Measurements from ENCODE around the gene PTCH2.
"Not testable (repeated sequence)": the region's sequence is repeated elsewhere in the genome, so short reads cannot be mapped to it uniquely, and the experiment has no call there.

The PTCH2 gene

DNA sequence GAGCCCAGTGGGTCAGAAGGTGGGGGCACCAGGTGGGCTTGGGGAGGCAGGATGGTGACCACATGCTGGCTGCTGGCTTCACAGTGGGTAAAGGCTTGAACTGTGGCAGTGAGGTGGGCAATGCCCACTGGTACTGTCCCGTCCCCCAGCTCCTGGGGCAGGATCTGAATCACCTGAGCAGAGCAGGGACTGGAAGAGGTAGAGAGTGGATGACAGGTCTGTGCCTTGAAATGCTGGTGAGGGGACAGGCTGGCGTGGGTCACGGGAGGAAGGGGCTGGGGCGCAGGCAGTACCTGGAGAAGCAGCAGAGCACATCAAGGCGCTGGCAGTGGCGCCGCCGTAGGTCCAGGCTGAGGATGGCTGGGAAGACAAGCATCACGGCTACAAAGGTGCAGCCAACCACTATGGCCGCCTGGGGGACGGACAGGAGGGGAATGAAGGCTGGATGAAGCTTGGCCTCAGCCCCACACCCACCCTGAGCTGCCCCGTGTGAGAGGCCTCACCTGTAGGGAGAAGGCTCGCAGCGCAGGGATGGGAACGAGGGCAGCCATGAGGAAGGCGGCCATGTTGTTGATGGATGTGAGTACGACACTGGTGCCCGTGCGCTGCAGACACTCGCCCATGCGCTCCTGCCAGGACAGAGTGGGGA is 14.9 kb downstream of the PTCH2 start:
- Histone ChIP-seq H3K4me1 (ENCODE audit: control insufficient read depth, insufficient read depth, low read length) (peaks cover 4% of the 10 kb centered on the region), H3K27me3 (ENCODE audit: control insufficient read depth, insufficient read depth, low read length) (no peaks in the 10 kb centered on the region), H3K4me3 (ENCODE audit: low read length) (no peak overlapping the region), H3K27ac (ENCODE audit: low read length) (no peak overlapping the region), H3K36me3 (ENCODE audit: control insufficient read depth, insufficient read depth, low read length) (no peaks in the 10 kb centered on the region), H3K9me3 (ENCODE audit: control insufficient read depth, insufficient read depth, low read length) (no peaks in the 10 kb centered on the region)
- DNase-seq (ENCODE audit: low read depth, low spot score): no peak
- WGBS (ENCODE audit: insufficient coverage, insufficient read length): no CpG with 5 or more reads among the region's 21 CpGs

DNA sequence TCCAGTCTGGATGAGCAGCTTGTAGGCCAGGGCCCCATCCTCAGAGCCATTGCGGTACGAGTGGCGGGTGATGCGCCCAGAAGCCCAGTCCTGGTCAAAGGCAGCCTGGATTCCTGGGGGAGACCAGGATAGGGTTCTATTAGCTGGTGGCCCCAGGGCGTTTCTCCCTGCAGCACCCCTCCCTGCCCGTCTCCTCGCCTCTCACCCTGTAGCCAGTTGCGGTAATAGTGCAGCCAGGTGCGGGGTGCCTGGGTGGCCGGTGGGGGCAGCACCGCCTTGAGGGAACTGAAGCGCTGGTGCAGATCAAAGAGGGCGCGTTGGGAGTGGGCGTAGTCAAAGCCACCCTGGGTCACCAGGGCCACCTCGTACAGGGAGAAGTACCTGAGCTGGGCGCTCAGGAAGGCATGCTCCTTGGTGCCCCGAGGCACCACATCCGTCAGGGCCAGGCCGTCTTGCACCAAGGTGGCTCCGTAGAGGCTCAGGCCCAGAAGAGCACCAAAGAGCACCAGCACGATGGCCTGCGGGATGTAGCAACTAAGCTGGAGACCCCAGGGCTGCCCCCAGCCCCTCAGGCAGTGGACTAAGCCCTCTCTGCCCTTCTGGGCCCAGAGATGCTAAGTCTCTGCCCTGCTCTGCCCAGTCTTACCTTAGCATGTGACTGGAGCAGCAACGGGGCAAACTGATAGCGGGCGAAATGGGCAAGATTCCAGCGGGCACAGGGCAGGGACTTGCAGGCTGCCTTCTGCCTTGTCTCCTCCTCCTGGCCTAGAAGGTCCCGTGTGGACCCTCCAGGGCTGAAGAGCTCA is 15.7 kb downstream of the PTCH2 start:
- peaks cover 4% of the 10 kb centered on the region for H3K4me1 ChIP-seq (ENCODE audit: control insufficient read depth, insufficient read depth, low read length)
- WGBS (ENCODE audit: insufficient coverage, insufficient read length): no CpG with 5 or more reads among the region's 28 CpGs
- H3K27ac ChIP-seq (ENCODE audit: low read length): no peak overlapping the region
- DNase-seq (ENCODE audit: low read depth, low spot score): no peak
- H3K4me3 ChIP-seq (ENCODE audit: low read length): no peak overlapping the region
- no peaks in the 10 kb centered on the region for H3K36me3 ChIP-seq (ENCODE audit: control insufficient read depth, insufficient read depth, low read length)
- H3K27me3 ChIP-seq (ENCODE audit: control insufficient read depth, insufficient read depth, low read length): no peaks in the 10 kb centered on the region
- no peaks in the 10 kb centered on the region for H3K9me3 ChIP-seq (ENCODE audit: control insufficient read depth, insufficient read depth, low read length)

DNA sequence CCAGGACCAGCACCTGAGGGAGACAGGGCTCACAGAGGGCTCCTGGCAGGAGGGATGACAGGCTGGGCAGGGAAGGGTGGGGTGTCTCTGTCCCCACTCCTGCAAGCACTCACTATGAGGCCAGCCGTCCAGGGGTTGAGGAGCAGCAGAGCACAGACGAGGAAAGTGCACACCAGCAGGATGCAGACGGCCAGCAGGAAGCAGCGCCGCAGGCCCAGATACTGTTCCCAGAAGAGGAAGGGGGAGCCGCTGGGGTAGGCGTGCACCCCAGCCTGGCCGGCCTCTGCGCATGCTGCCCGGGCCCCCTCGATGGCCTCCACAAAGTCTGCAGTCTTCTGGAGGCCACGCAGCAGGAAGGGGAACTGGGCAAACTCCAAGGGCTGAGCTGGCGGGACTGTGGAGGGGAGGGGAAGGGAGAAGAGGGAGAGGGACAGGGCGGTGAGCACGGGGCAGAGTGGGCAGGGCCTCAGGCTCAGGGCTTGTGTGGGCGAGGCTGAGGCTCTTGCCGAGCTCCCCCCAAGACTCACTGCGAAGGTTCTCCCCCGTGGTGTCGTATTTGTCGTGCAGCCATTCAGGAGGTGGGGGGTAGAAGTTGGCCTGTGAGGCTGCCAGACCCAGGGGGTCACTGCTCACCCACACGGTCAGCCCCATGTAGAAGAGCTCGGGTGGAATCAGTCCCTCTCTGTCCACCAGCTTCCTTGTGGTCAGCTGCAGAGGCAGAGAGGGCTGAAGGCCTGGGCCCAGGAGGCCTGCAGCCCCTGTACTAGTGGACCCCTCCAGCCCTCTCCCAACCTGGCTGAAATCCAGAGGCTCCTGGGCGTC is 16.5 kb downstream of the PTCH2 start:
- Histone ChIP-seq H3K27me3 (ENCODE audit: control insufficient read depth, insufficient read depth, low read length) (no peaks in the 10 kb centered on the region), H3K36me3 (ENCODE audit: control insufficient read depth, insufficient read depth, low read length) (no peaks in the 10 kb centered on the region), H3K9me3 (ENCODE audit: control insufficient read depth, insufficient read depth, low read length) (no peaks in the 10 kb centered on the region), H3K27ac (ENCODE audit: low read length) (no peak overlapping the region), H3K4me1 (ENCODE audit: control insufficient read depth, insufficient read depth, low read length) (peaks cover under 1% of the 10 kb centered on the region; the same call in 1 of the 2 replicates), H3K4me3 (ENCODE audit: low read length) (no peak overlapping the region)
- WGBS (ENCODE audit: insufficient coverage, insufficient read length): no CpG with 5 or more reads among the region's 24 CpGs
- DNase-seq (ENCODE audit: low read depth, low spot score): no peak

DNA sequence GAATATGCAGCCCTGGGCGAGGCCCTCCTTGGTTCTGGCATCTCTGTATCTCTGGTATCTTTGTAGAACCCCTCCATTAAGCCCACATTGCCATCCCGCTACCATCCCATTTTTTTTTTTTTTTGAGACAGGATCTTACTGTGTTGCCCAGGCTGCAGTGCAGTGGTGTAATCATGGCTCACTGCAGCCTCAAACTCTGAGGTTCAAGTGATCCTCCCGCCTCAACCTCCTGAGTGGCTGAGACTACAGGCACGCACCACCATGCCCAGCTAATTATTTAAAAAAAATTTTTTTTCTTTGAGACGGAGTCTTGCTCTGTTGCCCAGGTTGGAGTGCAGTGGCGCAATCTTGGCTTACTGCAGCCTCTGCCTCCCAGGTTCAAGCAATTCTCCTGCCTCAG is 18.7 kb downstream of the PTCH2 start:
- not testable (repeated sequence) for H3K4me3 ChIP-seq (ENCODE audit: low read length); H3K27me3 ChIP-seq (ENCODE audit: control insufficient read depth, insufficient read depth, low read length); DNase-seq (ENCODE audit: low read depth, low spot score); H3K27ac ChIP-seq (ENCODE audit: low read length); H3K9me3 ChIP-seq (ENCODE audit: control insufficient read depth, insufficient read depth, low read length); H3K36me3 ChIP-seq (ENCODE audit: control insufficient read depth, insufficient read depth, low read length); H3K4me1 ChIP-seq (ENCODE audit: control insufficient read depth, insufficient read depth, low read length)
- WGBS (ENCODE audit: insufficient coverage, insufficient read length): no CpG with 5 or more reads among the region's 6 CpGs

DNA sequence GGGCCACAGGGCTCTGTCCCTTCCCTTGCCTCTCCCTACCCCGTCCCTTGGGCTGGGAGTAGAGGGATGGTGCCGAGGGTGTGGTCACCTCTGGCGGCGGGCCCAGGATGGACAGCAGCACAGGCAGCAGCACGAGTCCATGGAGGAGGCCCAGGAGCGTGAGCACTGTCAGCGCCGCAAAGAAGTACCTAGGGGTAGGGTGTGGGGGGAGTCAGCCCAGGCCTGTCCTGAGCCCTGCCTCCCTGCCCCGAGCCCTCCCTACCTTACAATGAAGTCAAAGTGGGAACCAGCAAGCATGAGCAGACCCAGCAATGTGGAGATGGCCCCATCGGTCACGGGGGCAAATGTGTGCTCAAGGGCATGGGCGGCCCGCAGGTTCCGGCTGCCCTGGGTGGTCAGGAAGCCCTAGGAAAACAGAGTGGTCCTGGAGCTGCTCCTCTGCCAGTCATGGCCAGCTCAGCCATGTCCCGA is 20.0 kb downstream of the PTCH2 start:
- Histone ChIP-seq H3K27ac (ENCODE audit: low read length) (no peak overlapping the region), H3K27me3 (ENCODE audit: control insufficient read depth, insufficient read depth, low read length) (no peaks in the 10 kb centered on the region), H3K4me3 (ENCODE audit: low read length) (no peak overlapping the region), H3K4me1 (ENCODE audit: control insufficient read depth, insufficient read depth, low read length) (no peaks in the 10 kb centered on the region; the same call in 1 of the 2 replicates), H3K9me3 (ENCODE audit: control insufficient read depth, insufficient read depth, low read length) (no peaks in the 10 kb centered on the region), H3K36me3 (ENCODE audit: control insufficient read depth, insufficient read depth, low read length) (no peaks in the 10 kb centered on the region)
- no CpG with 5 or more reads among the region's 15 CpGs for WGBS (ENCODE audit: insufficient coverage, insufficient read length)
- DNase-seq (ENCODE audit: low read depth, low spot score): no peak

DNA sequence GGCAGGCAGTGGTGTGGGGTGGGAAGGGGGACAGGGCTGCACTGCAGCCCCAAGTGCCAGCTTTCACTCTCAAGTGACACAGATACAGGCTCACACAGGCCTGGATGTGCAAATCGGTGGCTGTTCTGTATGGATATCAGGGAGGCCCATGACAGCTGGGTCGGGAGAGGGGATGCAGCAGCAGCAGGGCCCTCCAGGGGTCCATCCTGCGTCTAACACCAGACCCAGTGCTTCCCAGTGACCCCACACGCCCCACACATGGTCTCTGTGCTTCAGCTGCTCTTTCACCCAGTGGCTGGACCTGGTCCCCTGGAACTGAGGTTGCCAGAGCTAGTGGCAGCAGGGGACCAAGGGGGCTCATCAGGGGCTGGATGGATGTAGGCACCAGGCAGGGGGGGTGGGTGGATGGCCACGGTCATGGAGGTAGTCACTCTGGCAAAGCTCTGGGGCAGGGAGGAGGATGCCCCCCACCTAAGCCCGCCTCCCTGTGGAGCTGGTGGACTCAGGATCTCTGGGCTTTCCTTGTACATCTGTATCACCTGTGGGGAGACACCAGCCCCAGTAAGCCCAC is 20.8 kb downstream of the PTCH2 start:
- Histone ChIP-seq H3K27ac (ENCODE audit: low read length) (no peak overlapping the region), H3K4me3 (ENCODE audit: low read length) (no peak overlapping the region), H3K4me1 (ENCODE audit: control insufficient read depth, insufficient read depth, low read length) (no peaks in the 10 kb centered on the region; the same call in 1 of the 2 replicates), H3K27me3 (ENCODE audit: control insufficient read depth, insufficient read depth, low read length) (no peaks in the 10 kb centered on the region), H3K36me3 (ENCODE audit: control insufficient read depth, insufficient read depth, low read length) (no peaks in the 10 kb centered on the region), H3K9me3 (ENCODE audit: control insufficient read depth, insufficient read depth, low read length) (no peaks in the 10 kb centered on the region)
- DNase-seq (ENCODE audit: low read depth, low spot score): no peak
- no CpG with 5 or more reads among the region's 6 CpGs for WGBS (ENCODE audit: insufficient coverage, insufficient read length)

DNA sequence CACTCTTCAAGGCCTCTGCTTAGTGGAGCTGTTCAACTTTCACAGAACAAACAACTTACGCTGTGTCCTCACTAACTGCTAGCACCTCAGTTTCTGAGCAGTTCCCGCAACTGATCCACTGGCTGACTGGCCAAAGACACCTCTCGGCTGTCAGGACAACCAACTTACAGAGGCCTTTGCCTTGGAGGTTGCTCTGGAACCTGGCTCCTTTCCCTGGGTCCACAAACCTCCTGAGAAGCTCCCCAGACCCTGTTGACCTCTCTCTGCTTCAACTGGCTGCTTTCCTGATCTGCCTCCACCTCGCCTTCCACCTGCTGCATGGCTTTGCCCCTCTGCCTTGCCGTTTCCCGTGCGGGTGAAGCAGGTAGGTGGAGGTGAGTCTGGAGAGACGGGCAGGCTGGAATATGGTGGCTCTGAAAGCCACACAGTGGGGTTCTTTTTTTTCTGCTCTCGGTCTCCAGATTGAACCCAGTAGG is 21.8 kb downstream of the PTCH2 start:
- no peak for DNase-seq (ENCODE audit: low read depth, low spot score)
- no peak overlapping the region for H3K4me3 ChIP-seq (ENCODE audit: low read length)
- H3K36me3 ChIP-seq (ENCODE audit: control insufficient read depth, insufficient read depth, low read length): no peaks in the 10 kb centered on the region
- H3K9me3 ChIP-seq (ENCODE audit: control insufficient read depth, insufficient read depth, low read length): no peaks in the 10 kb centered on the region
- no CpG with 5 or more reads among the region's 9 CpGs for WGBS (ENCODE audit: insufficient coverage, insufficient read length)
- no peak overlapping the region for H3K27ac ChIP-seq (ENCODE audit: low read length)
- no peaks in the 10 kb centered on the region; the same call in 1 of the 2 replicates for H3K4me1 ChIP-seq (ENCODE audit: control insufficient read depth, insufficient read depth, low read length)
- H3K27me3 ChIP-seq (ENCODE audit: control insufficient read depth, insufficient read depth, low read length): no peaks in the 10 kb centered on the region

DNA sequence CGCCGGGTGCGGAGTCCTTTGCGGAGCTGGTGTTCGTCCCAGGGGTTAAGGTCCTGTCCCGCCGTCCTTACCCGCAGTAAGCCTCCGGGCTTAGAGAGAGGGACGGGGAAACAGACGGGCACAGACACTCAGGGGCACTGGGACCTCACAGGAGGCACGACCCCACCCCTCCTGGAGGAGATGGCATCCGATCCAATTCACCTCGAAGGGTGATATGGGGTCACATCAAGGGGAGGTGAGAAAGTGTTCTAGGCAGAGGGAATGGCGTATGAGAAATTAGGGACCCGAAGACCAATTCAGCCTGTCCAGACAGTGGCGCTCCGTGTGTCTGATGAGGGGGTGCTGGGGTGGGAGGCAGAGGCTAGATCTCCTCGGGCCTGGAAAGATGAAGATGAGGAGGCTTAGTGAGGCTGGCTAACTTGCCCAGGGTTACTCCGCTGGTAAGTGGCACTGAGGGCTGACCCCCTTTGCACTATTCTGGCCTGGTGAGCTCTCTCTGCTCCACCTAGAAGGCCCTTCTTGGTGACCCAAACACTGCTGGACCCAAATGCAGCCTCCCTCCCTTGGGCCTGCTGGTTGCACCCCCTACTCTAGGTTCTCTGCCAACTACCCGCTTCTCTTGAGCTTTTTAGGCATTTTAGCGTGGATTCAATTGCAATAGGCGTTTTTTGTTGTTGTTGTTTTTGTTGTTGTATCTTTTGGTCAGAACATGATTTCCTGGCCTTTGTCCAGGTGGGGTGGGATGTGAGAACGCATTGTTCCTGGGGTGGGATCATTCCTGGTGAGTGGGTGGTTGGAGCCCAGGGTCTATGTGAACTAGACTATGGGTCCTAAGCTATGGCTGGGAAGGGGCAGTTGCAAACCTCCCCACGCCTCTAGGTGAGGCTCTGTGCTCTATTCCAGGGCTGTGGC is 22.5 kb downstream of the PTCH2 start:
- Histone ChIP-seq H3K9me3 (ENCODE audit: control insufficient read depth, insufficient read depth, low read length) (no peaks in the 10 kb centered on the region), H3K27ac (ENCODE audit: low read length) (no peak overlapping the region), H3K27me3 (ENCODE audit: control insufficient read depth, insufficient read depth, low read length) (no peaks in the 10 kb centered on the region), H3K4me3 (ENCODE audit: low read length) (peak overlapping the region; percentile 60; the same call in 1 of the 2 replicates), H3K36me3 (ENCODE audit: control insufficient read depth, insufficient read depth, low read length) (no peaks in the 10 kb centered on the region), H3K4me1 (ENCODE audit: control insufficient read depth, insufficient read depth, low read length) (no peaks in the 10 kb centered on the region; the same call in 1 of the 2 replicates)
- no peak for DNase-seq (ENCODE audit: low read depth, low spot score)
- no CpG with 5 or more reads among the region's 25 CpGs for WGBS (ENCODE audit: insufficient coverage, insufficient read length)

DNA sequence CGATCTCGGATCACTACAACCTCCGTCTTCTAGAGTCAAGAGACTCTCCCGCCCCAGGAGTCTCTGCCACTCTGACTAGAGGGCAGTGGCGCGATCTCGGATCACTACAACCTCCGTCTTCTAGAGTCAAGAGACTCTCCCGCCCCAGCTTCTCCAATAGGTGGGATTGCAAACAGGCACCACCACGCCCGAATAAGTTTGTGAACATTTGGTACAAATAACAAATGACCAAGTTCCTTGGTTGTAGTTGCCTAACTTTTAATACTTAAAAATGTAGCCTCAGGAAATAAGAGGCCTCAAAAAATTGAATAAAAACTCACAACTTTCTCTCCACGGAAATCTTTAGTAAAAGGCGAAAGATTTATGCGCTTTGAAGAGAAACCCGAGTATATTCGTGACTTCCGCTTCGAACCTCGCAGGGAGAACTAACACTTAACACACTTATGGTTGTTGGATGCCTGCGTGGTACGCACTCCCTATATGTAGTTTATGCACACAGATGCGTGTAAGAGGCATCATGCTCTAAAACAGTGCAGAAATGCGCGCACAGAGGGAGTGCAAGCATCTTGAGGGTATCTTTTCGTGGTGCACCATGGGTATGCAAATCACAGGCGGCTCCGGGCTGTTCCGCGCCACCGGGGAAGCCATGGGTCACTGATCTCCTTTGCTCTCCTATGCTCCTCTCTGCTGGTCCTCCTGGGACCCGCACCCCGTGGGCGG is 23.3 kb downstream of the PTCH2 start:
- Histone ChIP-seq H3K27ac (ENCODE audit: low read length) (no peak overlapping the region), H3K36me3 (ENCODE audit: control insufficient read depth, insufficient read depth, low read length) (no peaks in the 10 kb centered on the region), H3K9me3 (ENCODE audit: control insufficient read depth, insufficient read depth, low read length) (no peaks in the 10 kb centered on the region), H3K27me3 (ENCODE audit: control insufficient read depth, insufficient read depth, low read length) (no peaks in the 10 kb centered on the region), H3K4me1 (ENCODE audit: control insufficient read depth, insufficient read depth, low read length) (no peaks in the 10 kb centered on the region; the same call in 1 of the 2 replicates), H3K4me3 (ENCODE audit: low read length) (peak overlapping the region; percentile 60; the same call in 1 of the 2 replicates)
- WGBS (ENCODE audit: insufficient coverage, insufficient read length): no CpG with 5 or more reads among the region's 33 CpGs
- DNase-seq (ENCODE audit: low read depth, low spot score): peak; percentile 66

Data from iPS DF 6.9 (cell line).